NK-92 (cell line): ENCODE data around the gene FAM47E.

Source experiments
- DNase-seq: peaks from one replicate; lab custom pipeline; 2025; ENCODE audit not compliant: unreplicated experiment; lab: John Stamatoyannopoulos, UW

FAM47E gene

GRCh38 chr4:76300012-76300411 lies 48.5 kb downstream of the FAM47E start:
- DNase-seq: no peak

GRCh38 chr4:76301068-76301774 lies 49.7 kb downstream of the FAM47E start:
- no peak for DNase-seq

GRCh38 chr4:76301775-76302162 lies 50.2 kb downstream of the FAM47E start:
- no peak for DNase-seq

- no peak for DNase-seq
Observed at GRCh38 chr4:76302826-76303438, 51.4 kb downstream of the FAM47E start.

- no peak for DNase-seq
Observed at GRCh38 chr4:76305033-76305687, 53.6 kb downstream of the FAM47E start.

GRCh38 chr4:76305971-76306881 lies 54.7 kb downstream of the FAM47E start, which contains the start of gene STBD1:
Gene STBD1 (plus strand): TSS chr4:76306733. CDS start chr4:76306770, 37 bp downstream.
- no peak for DNase-seq

- no peak for DNase-seq
Observed at GRCh38 chr4:76306882-76307659, 55.5 kb downstream of the FAM47E start.

- DNase-seq: no peak
Observed at GRCh38 chr4:76307660-76308014, 56.1 kb downstream of the FAM47E start.

- DNase-seq: no peak
Observed at GRCh38 chr4:76308548-76308947, 57.0 kb downstream of the FAM47E start.

GRCh38 chr4:76309939-76310550 lies 58.5 kb downstream of the FAM47E start:
- no peak for DNase-seq

- no peak for DNase-seq
Observed at GRCh38 chr4:76310683-76311082, 59.2 kb downstream of the FAM47E start.

GRCh38 chr4:76311896-76312331 lies 60.4 kb downstream of the FAM47E start:
- DNase-seq: no peak

GRCh38 chr4:76312457-76312856 lies 60.9 kb downstream of the FAM47E start:
- no peak for DNase-seq

GRCh38 chr4:76313547-76313946 lies 62.0 kb downstream of the FAM47E start:
- no peak for DNase-seq

- no peak for DNase-seq
Observed at GRCh38 chr4:76315267-76315918, 63.9 kb downstream of the FAM47E start.

- no peak for DNase-seq
Observed at GRCh38 chr4:76316131-76316530, 64.6 kb downstream of the FAM47E start.

GRCh38 chr4:76322236-76322635 lies 70.7 kb downstream of the FAM47E start:
- no peak for DNase-seq

- no peak for DNase-seq
Observed at GRCh38 chr4:76325072-76325471, 73.6 kb downstream of the FAM47E start.

- no peak for DNase-seq
Observed at GRCh38 chr4:76326515-76326914, 75.0 kb downstream of the FAM47E start.
